WTC11 (cell line): ENCODE measurements around the gene ZNF205. TPM values are rescaled to one million over a fixed set of nuclear protein-coding genes. Genes with fewer than 3 reads are reported as not detected.

Experiments used
- ATAC-seq: fragments of 200-7000 bp; cut with Tn5 transposase; 2 replicates; pipeline ENCODE4 v1.10.0; 2021; ENCODE audit warnings: mild to moderate bottlenecking, moderate library complexity
- CTCF ChIA-PET: fragments of 300-600 bp; sonication (Branson Sonifier 250); formaldehyde crosslinking; loops from one replicate; lab custom pipeline; 2021; ENCODE audit warnings: antibody characterized with exemption; lab: Charles Lee
- POLR2A ChIA-PET: fragments of 350-600 bp; sonication (Branson Sonifier 250); formaldehyde crosslinking; loops from one replicate; lab custom pipeline; 2021; ENCODE audit warnings: antibody characterized with exemption; lab: Charles Lee
- DNase-seq: peaks from one replicate; pipeline ENCODE4 v3.0.0; 2021; ENCODE audit warnings: low spot score
- H3K27ac Mint-ChIP-seq: 2 replicates; pipeline ENCODE4 v1.8.0; 2021; ENCODE audit warnings: mixed read lengths
- H3K27me3 Mint-ChIP-seq: 2 replicates; pipeline ENCODE4 v1.8.0; 2021; ENCODE audit warnings: low read depth, mild to moderate bottlenecking, moderate library complexity, mixed read lengths
- H3K36me3 Mint-ChIP-seq: 2 replicates; pipeline ENCODE4 v1.8.0; 2021; ENCODE audit warnings: mixed read lengths
- H3K4me1 Mint-ChIP-seq: 2 replicates; pipeline ENCODE4 v1.8.0; 2022; ENCODE audit warnings: mixed read lengths
- H3K4me3 Mint-ChIP-seq: 2 replicates; pipeline ENCODE4 v1.8.0; 2021; ENCODE audit warnings: mild to moderate bottlenecking, moderate library complexity, mixed read lengths
- H3K9me3 Mint-ChIP-seq: 2 replicates; pipeline ENCODE4 v1.8.0; 2021; ENCODE audit warnings: mixed read lengths
- CREB1 ChIP-seq: sonication (generic); formaldehyde crosslinking; IDR thresholded peaks from 2 replicates; pipeline ENCODE4 v1.8.0; 2023; ENCODE audit warnings: mild to moderate bottlenecking, missing genetic modification reagents
- CTCF ChIP-seq: fragments of 200-600 bp; IDR thresholded peaks from 2 replicates; pipeline ENCODE4 v1.8.0; 2022; ENCODE audit warnings: antibody characterized with exemption
- E2F5 ChIP-seq: sonication (generic); formaldehyde crosslinking; IDR thresholded peaks from 2 replicates; pipeline ENCODE4 v1.8.1; 2022; ENCODE audit warnings: mild to moderate bottlenecking, moderate library complexity, missing genetic modification reagents
- FOXP4 ChIP-seq: sonication (generic); formaldehyde crosslinking; IDR thresholded peaks from 2 replicates; pipeline ENCODE4 v1.8.0; 2022; ENCODE audit warnings: mild to moderate bottlenecking, missing genetic modification reagents
- GTF2I ChIP-seq: fragments of 250-450 bp; sonication (Bioruptor Pico); conservative IDR thresholded peaks from 2 replicates; pipeline ENCODE4 v1.4.0; 2021; ENCODE audit warnings: mild to moderate bottlenecking
- MXD4 ChIP-seq: fragments of 250-450 bp; sonication (Bioruptor Pico); IDR thresholded peaks from 2 replicates; pipeline ENCODE4 v1.8.0; 2021; ENCODE audit warnings: mild to moderate bottlenecking, moderate library complexity, borderline replicate concordance
- NFE2L1 ChIP-seq: sonication (generic); formaldehyde crosslinking; IDR thresholded peaks from 2 replicates; pipeline ENCODE4 v1.8.1; 2023; ENCODE audit warnings: missing genetic modification reagents
- OVOL2 ChIP-seq: fragments of 250-450 bp; sonication (Bioruptor Pico); IDR thresholded peaks from 2 replicates; pipeline ENCODE4 v1.9.0; 2021; ENCODE audit warnings: mild to moderate bottlenecking, borderline replicate concordance
- RELA ChIP-seq: sonication (generic); formaldehyde crosslinking; IDR thresholded peaks from 2 replicates; pipeline ENCODE4 v1.8.1; 2022; ENCODE audit warnings: missing genetic modification reagents, mild to moderate bottlenecking, borderline replicate concordance
- SP1 ChIP-seq: sonication (generic); formaldehyde crosslinking; conservative IDR thresholded peaks from 2 replicates; pipeline ENCODE4 v1.8.1; 2022; ENCODE audit warnings: missing genetic modification reagents
- TCF7 ChIP-seq: sonication (generic); formaldehyde crosslinking; IDR thresholded peaks from 2 replicates; pipeline ENCODE4 v1.8.0; 2022; ENCODE audit warnings: mild to moderate bottlenecking, low read depth, missing genetic modification reagents, moderate library complexity
- TEAD1 ChIP-seq: sonication (generic); formaldehyde crosslinking; IDR thresholded peaks from 2 replicates; pipeline ENCODE4 v1.8.0; 2022; ENCODE audit warnings: mild to moderate bottlenecking, missing genetic modification reagents
- TEAD4 ChIP-seq: sonication (generic); formaldehyde crosslinking; IDR thresholded peaks from 2 replicates; pipeline ENCODE4 v1.8.0; 2022; ENCODE audit warnings: mild to moderate bottlenecking, missing genetic modification reagents
- TP53 ChIP-seq: sonication (generic); formaldehyde crosslinking; IDR thresholded peaks from 2 replicates; pipeline ENCODE4 v1.8.1; 2023; ENCODE audit warnings: mild to moderate bottlenecking, missing genetic modification reagents
- ZNF121 ChIP-seq: sonication (generic); formaldehyde crosslinking; IDR thresholded peaks from 2 replicates; pipeline ENCODE4 v1.8.0; 2023; ENCODE audit warnings: missing genetic modification reagents
- ZNF281 ChIP-seq: sonication (generic); formaldehyde crosslinking; IDR thresholded peaks from 2 replicates; pipeline ENCODE4 v1.8.0; 2023; ENCODE audit warnings: mild to moderate bottlenecking, missing genetic modification reagents
- ZNF423 ChIP-seq: fragments of 250-450 bp; sonication (Bioruptor Pico); IDR thresholded peaks from 2 replicates; pipeline ENCODE4 v2.1.2; 2022; ENCODE audit warnings: mild to moderate bottlenecking, moderate library complexity
- ZNF512 ChIP-seq: sonication (generic); formaldehyde crosslinking; IDR thresholded peaks from 2 replicates; pipeline ENCODE4 v1.8.1; 2022; ENCODE audit warnings: missing genetic modification reagents, borderline replicate concordance
- ZSCAN18 ChIP-seq: fragments of 250-450 bp; sonication (Bioruptor Pico); IDR thresholded peaks from 2 replicates; pipeline ENCODE4 v2.1.2; 2022; ENCODE audit warnings: mild to moderate bottlenecking, moderate library complexity
- total RNA-seq: library from RNA; stranded (reverse); gene quantifications from 3 replicates; pipeline ENCODE4 v1.2.3, GENCODE V29; 2021

The ZNF205 gene
- total RNA-seq, 1 experiment from 2014 or later, result 22.7 TPM

- TF ChIP-seq ZNF512 (CRISPR knock-in tag), result no peak
- TF ChIP-seq RELA (CRISPR knock-in tag), result no peak
- TF ChIP-seq ZNF281, result no peak
- no peak for TF ChIP-seq ZSCAN18 (CRISPR knock-in tag)
- TF ChIP-seq TEAD4 (CRISPR knock-in tag), result no peak
- no peak for TF ChIP-seq E2F5 (CRISPR knock-in tag)
- TF ChIP-seq TP53 (CRISPR knock-in tag), result no peak
- no peak for TF ChIP-seq CREB1
- no peak for TF ChIP-seq TEAD1 (CRISPR knock-in tag)
- TF ChIP-seq ZNF423 (CRISPR knock-in tag), result no peak
These were observed 9.6 kb downstream of the ZNF205 start (continued) for GRCh38 chr16:3121851-3122467.

- ChIA-PET POLR2A (interaction anchor here (1.4 kb wide), 1 partner anchor 25 kb away, joined by 4 read pairs; no protein-coding TSS in a partner anchor), CTCF (interaction anchor here (0.6 to 4.7 kb wide), 9 partner anchors 9 to 89 kb away, joined by 3 to 18 read pairs (median 5); no protein-coding TSS in a partner anchor)
- H3K9me3 Mint-ChIP-seq, result no peaks in the 10 kb centered on the region
- peak overlapping the region; percentile 96; the same call in 1 of the 2 replicates for H3K27ac Mint-ChIP-seq
- H3K27me3 Mint-ChIP-seq, result no peaks in the 10 kb centered on the region
- peak; percentile 93 for TF ChIP-seq ZNF121 (CRISPR knock-in tag)
- no peak for TF ChIP-seq OVOL2 (CRISPR knock-in tag)
- TF ChIP-seq GTF2I (CRISPR knock-in tag), result 0 out of 2 replicates have a peak, but pooled peaks have one; percentile 22
- H3K36me3 Mint-ChIP-seq, result peaks cover 13% of the 10 kb centered on the region
- no peak for ATAC-seq
- DNase-seq, result no peak
- peak overlapping the region; percentile 88 for H3K4me3 Mint-ChIP-seq
- peaks cover 33% of the 10 kb centered on the region for H3K4me1 Mint-ChIP-seq
These were observed 10.7 kb downstream of the ZNF205 start for GRCh38 chr16:3122926-3123570.

- Mint-ChIP-seq H3K4me1 (peaks cover 37% of the 10 kb centered on the region), H3K36me3 (peaks cover 9% of the 10 kb centered on the region), H3K9me3 (no peaks in the 10 kb centered on the region), H3K27ac (peak overlapping the region; percentile 96), H3K27me3 (no peaks in the 10 kb centered on the region), H3K4me3 (peak overlapping the region; percentile 88)
- DNase-seq (peak; percentile 99), ATAC-seq (peak; percentile 89)
- POLR2A ChIA-PET, result no interaction called here
- CTCF ChIA-PET, result interaction anchor here (0.6 to 2.6 kb wide), 5 partner anchors 9 to 96 kb away, joined by 3 to 13 read pairs (median 3); no protein-coding TSS in a partner anchor
- TF ChIP-seq TP53 (CRISPR knock-in tag) (peak; percentile 81; the same call in 1 of the 2 replicates), TCF7 (CRISPR knock-in tag) (no peak), SP1 (CRISPR knock-in tag) (peak; percentile 92), FOXP4 (CRISPR knock-in tag) (peak; percentile 78; the same call in 1 of the 2 replicates), MXD4 (CRISPR knock-in tag) (no peak), NFE2L1 (CRISPR knock-in tag) (no peak; the same call in 1 of the 2 replicates), CTCF (no peak)
These were observed 11.8 kb downstream of the ZNF205 start for GRCh38 chr16:3123986-3124886.
